ENCODE results near the gene AKT3. TPM values are rescaled to one million over a fixed set of nuclear protein-coding genes. Genes with fewer than 3 reads are reported as not detected.
"Not testable (repeated sequence)": the region's sequence is repeated elsewhere in the genome, so short reads cannot be mapped to it uniquely, and the experiment has no call there.

Gene AKT3
- total RNA-seq, 1 experiment from 2014 or later = 31.9 TPM

DNA sequence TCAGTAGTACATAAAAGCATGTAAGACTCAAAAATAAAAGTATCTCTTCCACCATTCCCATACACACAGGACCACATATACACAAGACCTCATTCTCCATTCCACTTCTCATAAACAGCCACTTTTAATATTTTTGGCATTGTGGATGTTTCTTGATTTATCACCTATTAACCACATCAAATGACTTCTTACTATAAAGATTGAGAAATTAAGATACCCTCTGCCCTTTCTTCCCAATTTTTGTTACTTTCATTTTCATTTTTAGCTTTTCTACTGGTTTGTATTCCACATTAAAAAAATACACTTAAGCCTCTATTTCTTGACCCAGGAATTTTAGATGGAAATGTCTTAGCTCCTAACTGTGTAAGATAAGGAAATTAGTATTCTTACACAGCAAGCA lies 22.8 kb downstream of the AKT3 start:
- peak overlapping the region; percentile 0 for H3K4me3 Mint-ChIP-seq (ENCODE audit: unreplicated experiment)
- DNase-seq (ENCODE audit: unreplicated experiment) = no peak
- H3K27me3 Mint-ChIP-seq (ENCODE audit: insufficient read depth, unreplicated experiment) = no peaks in the 10 kb centered on the region
- H3K9me3 Mint-ChIP-seq (ENCODE audit: unreplicated experiment) = peaks cover 4% of the 10 kb centered on the region
- intact Hi-C loops (cut with micrococcal nuclease) = no loop called here
- H3K36me3 Mint-ChIP-seq (ENCODE audit: insufficient read depth, unreplicated experiment) = no peaks in the 10 kb centered on the region
- TF ChIP-seq, protein P1, sequence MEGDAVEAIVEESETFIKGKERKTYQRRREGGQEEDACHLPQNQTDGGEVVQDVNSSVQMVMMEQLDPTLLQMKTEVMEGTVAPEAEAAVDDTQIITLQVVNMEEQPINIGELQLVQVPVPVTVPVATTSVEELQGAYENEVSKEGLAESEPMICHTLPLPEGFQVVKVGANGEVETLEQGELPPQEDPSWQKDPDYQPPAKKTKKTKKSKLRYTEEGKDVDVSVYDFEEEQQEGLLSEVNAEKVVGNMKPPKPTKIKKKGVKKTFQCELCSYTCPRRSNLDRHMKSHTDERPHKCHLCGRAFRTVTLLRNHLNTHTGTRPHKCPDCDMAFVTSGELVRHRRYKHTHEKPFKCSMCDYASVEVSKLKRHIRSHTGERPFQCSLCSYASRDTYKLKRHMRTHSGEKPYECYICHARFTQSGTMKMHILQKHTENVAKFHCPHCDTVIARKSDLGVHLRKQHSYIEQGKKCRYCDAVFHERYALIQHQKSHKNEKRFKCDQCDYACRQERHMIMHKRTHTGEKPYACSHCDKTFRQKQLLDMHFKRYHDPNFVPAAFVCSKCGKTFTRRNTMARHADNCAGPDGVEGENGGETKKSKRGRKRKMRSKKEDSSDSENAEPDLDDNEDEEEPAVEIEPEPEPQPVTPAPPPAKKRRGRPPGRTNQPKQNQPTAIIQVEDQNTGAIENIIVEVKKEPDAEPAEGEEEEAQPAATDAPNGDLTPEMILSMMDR (IDR thresholded peaks at IDR 0.05; ENCODE audit: unreplicated experiment) = no peak
- POLR2A ChIA-PET = interaction anchor here (0.7 to 1.8 kb wide), 3 partner anchors 12 to 336 kb away, joined by 3 to 8 read pairs (median 7); no protein-coding TSS in a partner anchor
- no peak overlapping the region for H3K27ac Mint-ChIP-seq (ENCODE audit: low read depth, unreplicated experiment)
- no peaks in the 10 kb centered on the region for H3K4me1 Mint-ChIP-seq (ENCODE audit: insufficient read depth, unreplicated experiment)
- BruUV-seq (replicated peaks) = no TSS peak
- CTCF ChIA-PET = interaction anchor here (1.1 kb wide), 1 partner anchor 446 kb away, joined by 3 read pairs; no protein-coding TSS in a partner anchor

- BruUV-seq (replicated peaks); intact Hi-C loops (cut with micrococcal nuclease); H3K4me1 Mint-ChIP-seq (ENCODE audit: insufficient read depth, unreplicated experiment); CTCF ChIA-PET; H3K27me3 Mint-ChIP-seq (ENCODE audit: insufficient read depth, unreplicated experiment); H3K36me3 Mint-ChIP-seq (ENCODE audit: insufficient read depth, unreplicated experiment); H3K4me3 Mint-ChIP-seq (ENCODE audit: unreplicated experiment); H3K27ac Mint-ChIP-seq (ENCODE audit: low read depth, unreplicated experiment); DNase-seq (ENCODE audit: unreplicated experiment): not testable (repeated sequence)
- H3K9me3 Mint-ChIP-seq (ENCODE audit: unreplicated experiment) = peaks cover 26% of the 10 kb centered on the region
- POLR2A ChIA-PET = interaction anchor here (0.9 to 2.5 kb wide), 2 partner anchors 11 to 13 kb away, joined by 4 to 8 read pairs; no protein-coding TSS in a partner anchor
Measured at GRCh38 chr1:243824907-243825306, 25.1 kb downstream of the AKT3 start.

GRCh38 chr1:243821177-243821680 lies 28.8 kb downstream of the AKT3 start:
- TF ChIP-seq, protein P1 (IDR thresholded peaks at IDR 0.05; ENCODE audit: unreplicated experiment) = no peak
- POLR2A ChIA-PET = interaction anchor here (0.6 to 1.3 kb wide), 4 partner anchors 22 to 416 kb away, joined by 3 to 4 read pairs (median 3); no protein-coding TSS in a partner anchor
- Mint-ChIP-seq H3K9me3 (ENCODE audit: unreplicated experiment) (peaks cover 26% of the 10 kb centered on the region), H3K4me3 (ENCODE audit: unreplicated experiment) (no peak overlapping the region), H3K4me1 (ENCODE audit: insufficient read depth, unreplicated experiment) (no peaks in the 10 kb centered on the region), H3K36me3 (ENCODE audit: insufficient read depth, unreplicated experiment) (no peaks in the 10 kb centered on the region), H3K27ac (ENCODE audit: low read depth, unreplicated experiment) (no peak overlapping the region), H3K27me3 (ENCODE audit: insufficient read depth, unreplicated experiment) (no peaks in the 10 kb centered on the region)
- CTCF ChIA-PET = interaction anchor here (0.6 to 1.7 kb wide), 4 partner anchors 8 to 451 kb away, joined by 3 to 5 read pairs (median 4); no protein-coding TSS in a partner anchor
- BruUV-seq (replicated peaks) = no TSS peak
- intact Hi-C loops (cut with micrococcal nuclease) = no loop called here
- no peak for DNase-seq (ENCODE audit: unreplicated experiment)

GRCh38 chr1:243819438-243819839 lies 30.6 kb downstream of the AKT3 start:
- DNase-seq (ENCODE audit: unreplicated experiment) = no peak
- H3K36me3 Mint-ChIP-seq (ENCODE audit: insufficient read depth, unreplicated experiment) = no peaks in the 10 kb centered on the region
- no TSS peak for BruUV-seq (replicated peaks)
- ChIA-PET CTCF (interaction anchor here (0.8 to 0.9 kb wide), 2 partner anchors 24 to 25 kb away, joined by 3 to 4 read pairs; no protein-coding TSS in a partner anchor), POLR2A (no interaction called here)
- H3K4me1 Mint-ChIP-seq (ENCODE audit: insufficient read depth, unreplicated experiment) = no peaks in the 10 kb centered on the region
- no peak overlapping the region for H3K4me3 Mint-ChIP-seq (ENCODE audit: unreplicated experiment)
- TF ChIP-seq, protein P1 (IDR thresholded peaks at IDR 0.05; ENCODE audit: unreplicated experiment) = no peak
- peaks cover 41% of the 10 kb centered on the region for H3K9me3 Mint-ChIP-seq (ENCODE audit: unreplicated experiment)
- intact Hi-C loops (cut with micrococcal nuclease) = no loop called here
- H3K27me3 Mint-ChIP-seq (ENCODE audit: insufficient read depth, unreplicated experiment) = no peaks in the 10 kb centered on the region
- H3K27ac Mint-ChIP-seq (ENCODE audit: low read depth, unreplicated experiment) = no peak overlapping the region

Data from MCF 10A (cell line).